MG63 (cell line): Measurements from ENCODE around the gene OPCML. TPM values are rescaled to one million over a fixed set of nuclear protein-coding genes. Genes with fewer than 3 reads are reported as not detected.

Experiments used
- DNase-seq: peaks from one replicate; pipeline ENCODE4 v3.0.0-alpha.2; 2020
- H3K27me3 ChIP-seq: fragments of 250-450 bp; sonication (Bioruptor Pico); 2 replicates; pipeline ENCODE4 v1.5.1; 2020; ENCODE audit warnings: mild to moderate bottlenecking, moderate library complexity
- H3K36me3 ChIP-seq: fragments of 250-450 bp; sonication (Bioruptor Pico); 2 replicates; pipeline ENCODE4 v1.5.1; 2020; ENCODE audit warnings: mild to moderate bottlenecking, moderate library complexity
- H3K4me3 ChIP-seq: fragments of 250-450 bp; sonication (Bioruptor Pico); 2 replicates; pipeline ENCODE4 v1.5.1; 2020; ENCODE audit warnings: mild to moderate bottlenecking, moderate library complexity
- H3K9me3 ChIP-seq: fragments of 250-450 bp; sonication (Bioruptor Pico); 2 replicates; pipeline ENCODE4 v1.5.1; 2020; ENCODE audit warnings: mild to moderate bottlenecking, moderate library complexity
- total RNA-seq: library from RNA; depleted of rRNA; stranded (reverse); fragments of >200 nt; shearing (Covaris generic); gene quantifications from 2 replicates; pipeline ENCODE4 v1.2.3, GENCODE V29; 2014; ENCODE audit warnings: low replicate concordance; rRNA removed

The OPCML gene
- total RNA-seq, result not detected in 2 replicates

GRCh38 chr11:133531971-133532651, at the start of gene OPCML:
Gene OPCML, minus strand, starts transcription at chr11:133532501.
- DNase-seq, result no peak
- Histone ChIP-seq H3K9me3 (no peaks in the 10 kb centered on the region), H3K4me3 (no peak within 1 kb of the TSS), H3K36me3 (no peaks in the 10 kb centered on the region), H3K27me3 (peaks cover 20% of the 10 kb centered on the region)

GRCh38 chr11:133581091-133581490, 48.8 kb upstream of the OPCML start:
- no peaks in the 10 kb centered on the region for H3K9me3 ChIP-seq
- no peak overlapping the region for H3K4me3 ChIP-seq
- no peaks in the 10 kb centered on the region for H3K36me3 ChIP-seq
- no peak for DNase-seq
- H3K27me3 ChIP-seq, result no peaks in the 10 kb centered on the region

- Histone ChIP-seq H3K4me3 (no peak overlapping the region), H3K9me3 (no peaks in the 10 kb centered on the region), H3K36me3 (no peaks in the 10 kb centered on the region), H3K27me3 (no peaks in the 10 kb centered on the region)
- DNase-seq, result no peak
Observed at GRCh38 chr11:133579165-133580031, 47.1 kb upstream of the OPCML start.

GRCh38 chr11:133577403-133577802, 45.1 kb upstream of the OPCML start:
- DNase-seq, result no peak
- Histone ChIP-seq H3K36me3 (no peaks in the 10 kb centered on the region), H3K27me3 (no peaks in the 10 kb centered on the region), H3K9me3 (no peaks in the 10 kb centered on the region), H3K4me3 (no peak overlapping the region)

GRCh38 chr11:133576351-133576750, 44.0 kb upstream of the OPCML start:
- DNase-seq, result peak; percentile 12
- Histone ChIP-seq H3K36me3 (no peaks in the 10 kb centered on the region), H3K9me3 (no peaks in the 10 kb centered on the region), H3K27me3 (no peaks in the 10 kb centered on the region), H3K4me3 (peak overlapping the region; percentile 26; the same call in 1 of the 2 replicates)

- Histone ChIP-seq H3K9me3 (no peaks in the 10 kb centered on the region), H3K4me3 (no peak overlapping the region), H3K27me3 (peaks cover 4% of the 10 kb centered on the region), H3K36me3 (no peaks in the 10 kb centered on the region)
- DNase-seq, result no peak
Observed at GRCh38 chr11:133573081-133573480, 40.8 kb upstream of the OPCML start.

- H3K27me3 ChIP-seq, result peaks cover 6% of the 10 kb centered on the region
- H3K36me3 ChIP-seq, result no peaks in the 10 kb centered on the region
- DNase-seq, result peak; percentile 31
Observed at GRCh38 chr11:133570376-133570775, 38.1 kb upstream of the OPCML start.

GRCh38 chr11:133563505-133564025, 31.3 kb upstream of the OPCML start:
- Histone ChIP-seq H3K9me3 (no peaks in the 10 kb centered on the region), H3K27me3 (peaks cover 7% of the 10 kb centered on the region), H3K4me3 (no peak overlapping the region), H3K36me3 (no peaks in the 10 kb centered on the region)
- no peak for DNase-seq

More at GRCh38 chr11:133570376-133570775, 38.1 kb upstream of the OPCML start:
- no peaks in the 10 kb centered on the region for H3K9me3 ChIP-seq
- no peak overlapping the region for H3K4me3 ChIP-seq

- DNase-seq, result no peak
Observed at GRCh38 chr11:133560472-133560855, 28.2 kb upstream of the OPCML start.

GRCh38 chr11:133559833-133560471, 27.7 kb upstream of the OPCML start:
- Histone ChIP-seq H3K9me3 (no peaks in the 10 kb centered on the region), H3K4me3 (no peak overlapping the region), H3K36me3 (no peaks in the 10 kb centered on the region), H3K27me3 (peaks cover 5% of the 10 kb centered on the region)
- no peak for DNase-seq

More at GRCh38 chr11:133560472-133560855, 28.2 kb upstream of the OPCML start:
- Histone ChIP-seq H3K9me3 (no peaks in the 10 kb centered on the region), H3K36me3 (no peaks in the 10 kb centered on the region), H3K27me3 (peaks cover 5% of the 10 kb centered on the region), H3K4me3 (no peak overlapping the region)

- Histone ChIP-seq H3K27me3 (peaks cover 3% of the 10 kb centered on the region), H3K9me3 (no peaks in the 10 kb centered on the region), H3K4me3 (no peak overlapping the region), H3K36me3 (no peaks in the 10 kb centered on the region)
- DNase-seq, result no peak
Observed at GRCh38 chr11:133559382-133559781, 27.1 kb upstream of the OPCML start.

GRCh38 chr11:133555034-133555433, 22.7 kb upstream of the OPCML start:
- no peaks in the 10 kb centered on the region for H3K9me3 ChIP-seq
- no peak for DNase-seq
- H3K27me3 ChIP-seq, result peaks cover 2% of the 10 kb centered on the region; the same call in 1 of the 2 replicates
- no peaks in the 10 kb centered on the region for H3K36me3 ChIP-seq
- H3K4me3 ChIP-seq, result no peak overlapping the region

- DNase-seq, result no peak
- no peaks in the 10 kb centered on the region for H3K9me3 ChIP-seq
Observed at GRCh38 chr11:133553885-133554740, 21.8 kb upstream of the OPCML start.

GRCh38 chr11:133552938-133553337, 20.6 kb upstream of the OPCML start:
- Histone ChIP-seq H3K4me3 (no peak overlapping the region), H3K36me3 (no peaks in the 10 kb centered on the region), H3K9me3 (no peaks in the 10 kb centered on the region), H3K27me3 (no peaks in the 10 kb centered on the region)
- no peak for DNase-seq

More at GRCh38 chr11:133553885-133554740, 21.8 kb upstream of the OPCML start:
- Histone ChIP-seq H3K4me3 (no peak overlapping the region), H3K36me3 (no peaks in the 10 kb centered on the region), H3K27me3 (no peaks in the 10 kb centered on the region)

- Histone ChIP-seq H3K9me3 (no peaks in the 10 kb centered on the region), H3K36me3 (no peaks in the 10 kb centered on the region)
Observed at GRCh38 chr11:133551064-133551463, 18.8 kb upstream of the OPCML start.

GRCh38 chr11:133549826-133550225, 17.5 kb upstream of the OPCML start:
- H3K4me3 ChIP-seq, result no peak overlapping the region
- no peaks in the 10 kb centered on the region for H3K27me3 ChIP-seq
- DNase-seq, result no peak
- H3K9me3 ChIP-seq, result no peaks in the 10 kb centered on the region
- no peaks in the 10 kb centered on the region for H3K36me3 ChIP-seq

More at GRCh38 chr11:133551064-133551463, 18.8 kb upstream of the OPCML start:
- no peak overlapping the region for H3K4me3 ChIP-seq
- no peak for DNase-seq
- no peaks in the 10 kb centered on the region for H3K27me3 ChIP-seq
